T-helper 17 cell (primary cell): ENCODE data around the gene CCDC138. TPM values are rescaled to one million over a fixed set of nuclear protein-coding genes. Genes with fewer than 3 reads are reported as not detected.
A peak's percentile ranks its signal among the peaks of the same experiment; 100 is the strongest.
"Not testable (repeated sequence)": the region's sequence is repeated elsewhere in the genome, so short reads cannot be mapped to it uniquely, and the experiment has no call there.

Experiments
- ATAC-seq: fragments of 150-1000 bp; cut with Tn5 transposase; 2 replicates; pipeline ENCODE4 v1.10.0; 2021; ENCODE audit warnings: mild to moderate bottlenecking, moderate library complexity
- DNase-seq, 3 donors: peaks; one replicate each; pipeline versions ENCODE4 v3.0.0 to v3.0.0-alpha.2; 2020 to 2021
- H3K9me3 ChIP-seq: one replicate; pipeline ENCODE4 v1.7.0; 2013; ENCODE audit warnings: low read length, mild to moderate bottlenecking; ENCODE audit not compliant: control insufficient read depth, poor library complexity, severe bottlenecking
- H3K27ac Mint-ChIP-seq: one replicate; pipeline ENCODE4 v1.8.0; 2022; ENCODE audit warnings: mild to moderate bottlenecking, moderate library complexity, mixed read lengths
- H3K27me3 Mint-ChIP-seq: one replicate; pipeline ENCODE4 v1.8.0; 2022; ENCODE audit warnings: mixed read lengths
- H3K36me3 Mint-ChIP-seq: one replicate; pipeline ENCODE4 v1.8.0; 2022; ENCODE audit warnings: low read depth, mixed read lengths
- H3K4me1 Mint-ChIP-seq: one replicate; pipeline ENCODE4 v1.8.0; 2022; ENCODE audit warnings: mild to moderate bottlenecking, mixed read lengths
- H3K4me3 Mint-ChIP-seq: one replicate; pipeline ENCODE4 v1.8.0; 2022; ENCODE audit warnings: mild to moderate bottlenecking, moderate library complexity, mixed read lengths
- total RNA-seq, 4 donors: library from RNA in 2 of 4; stranded (reverse) in 2 of 4; gene quantifications; one replicate each; pipeline ENCODE4 v1.2.3 and lab custom pipeline; 2022 to 2026

Gene CCDC138, protein sequence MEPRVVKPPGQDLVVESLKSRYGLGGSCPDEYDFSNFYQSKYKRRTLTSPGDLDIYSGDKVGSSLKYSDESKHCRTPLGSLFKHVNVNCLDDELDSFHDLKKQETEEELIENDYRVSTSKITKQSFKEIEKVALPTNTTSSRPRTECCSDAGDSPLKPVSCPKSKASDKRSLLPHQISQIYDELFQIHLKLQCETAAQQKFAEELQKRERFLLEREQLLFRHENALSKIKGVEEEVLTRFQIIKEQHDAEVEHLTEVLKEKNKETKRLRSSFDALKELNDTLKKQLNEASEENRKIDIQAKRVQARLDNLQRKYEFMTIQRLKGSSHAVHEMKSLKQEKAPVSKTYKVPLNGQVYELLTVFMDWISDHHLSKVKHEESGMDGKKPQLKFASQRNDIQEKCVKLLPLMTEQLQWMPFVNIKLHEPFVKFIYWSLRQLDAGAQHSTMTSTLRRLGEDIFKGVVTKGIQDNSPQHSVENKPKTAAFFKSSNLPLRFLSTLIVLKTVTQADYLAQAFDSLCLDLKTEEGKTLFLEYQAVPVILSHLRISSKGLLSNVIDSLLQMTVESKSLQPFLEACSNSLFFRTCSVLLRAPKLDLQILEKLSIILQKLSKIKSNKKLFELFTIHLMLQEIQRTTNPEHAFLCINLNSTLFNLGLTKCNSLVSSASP
- total RNA-seq (1 to 10 TPM; 2.2 to 4.1 TPM), total RNA-seq (lab: John Stamatoyannopoulos, UW) (8.5 to 8.7 reads per million in 2 donors)

DNA sequence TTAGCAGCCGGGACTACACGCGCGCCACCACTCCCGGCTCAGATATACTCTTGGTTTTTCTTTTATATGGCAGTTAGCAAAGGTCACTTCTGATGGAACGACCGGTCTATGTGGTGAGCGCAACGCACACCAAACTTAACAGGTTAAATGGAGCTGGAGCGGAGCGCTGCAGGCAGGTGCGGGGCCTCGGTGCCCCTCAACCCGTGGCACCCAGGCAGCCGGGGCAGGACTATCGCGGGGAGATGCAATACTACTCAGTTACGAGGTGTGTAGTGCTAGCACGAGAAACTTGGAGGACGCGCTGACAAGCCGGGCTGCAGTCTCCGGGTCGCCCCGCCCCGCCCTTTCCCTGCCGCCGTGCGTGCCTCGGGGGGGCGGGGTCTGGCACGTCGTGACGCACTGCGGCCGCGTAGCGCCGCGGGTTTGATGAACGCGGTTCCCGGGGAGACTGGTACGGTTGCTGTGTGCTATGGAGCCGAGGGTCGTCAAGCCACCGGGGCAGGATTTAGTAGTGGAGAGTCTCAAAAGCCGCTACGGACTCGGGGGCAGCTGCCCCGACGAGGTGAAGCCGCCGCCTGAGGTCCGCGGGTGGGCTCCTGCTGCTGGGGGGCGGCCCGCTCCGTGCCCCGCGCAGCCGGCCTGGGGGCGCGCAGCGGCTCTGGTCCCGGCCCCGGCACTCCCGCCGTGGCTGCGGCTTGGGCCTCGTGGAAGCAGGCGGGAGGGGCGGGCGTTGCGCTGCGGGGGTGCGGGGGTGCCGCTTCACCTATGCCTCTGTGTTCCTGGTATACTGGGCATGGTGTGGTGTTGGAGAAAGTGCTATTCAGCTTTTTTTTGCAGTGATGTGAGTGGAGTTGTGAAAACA, at the start of gene CCDC138:
CCDC138 (plus strand) TSS at position 418 of the 862 bp plus-strand sequence; CDS start at position 470, 52 bp downstream.
- Mint-ChIP-seq H3K36me3 (peaks cover 7% of the 10 kb centered on the region), H3K4me1 (peaks cover 14% of the 10 kb centered on the region), H3K27ac (peak within 1 kb of the TSS; percentile 95), H3K27me3 (no peaks in the 10 kb centered on the region), H3K4me3 (peak within 1 kb of the TSS; percentile 98)
- no peaks in the 10 kb centered on the region for H3K9me3 ChIP-seq
- DNase-seq (peak; percentile 82 to 91 (median 86)), ATAC-seq (peak; percentile 96)

DNA sequence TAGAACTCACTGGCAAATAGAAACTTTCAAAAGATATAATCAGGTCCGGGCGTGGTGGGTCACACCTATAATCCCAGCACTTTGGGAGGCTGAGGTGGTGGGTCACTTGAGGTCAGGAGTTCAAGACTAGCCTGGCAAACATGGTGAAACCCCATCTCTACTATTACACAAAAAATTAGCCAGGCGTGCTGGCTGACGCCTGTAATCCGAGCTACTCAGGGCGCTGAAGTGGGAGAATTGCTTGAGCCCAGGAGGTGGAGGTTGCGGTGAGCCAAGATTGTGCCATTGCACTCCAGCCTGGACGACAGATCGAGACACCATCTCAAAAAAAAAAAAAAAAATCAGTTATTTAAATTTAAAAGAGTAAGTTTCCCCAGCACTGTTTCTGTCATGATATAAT, 28.6 kb upstream of the CCDC138 start:
- not testable (repeated sequence) for H3K27me3 Mint-ChIP-seq, H3K9me3 ChIP-seq, DNase-seq, H3K36me3 Mint-ChIP-seq, H3K4me1 Mint-ChIP-seq, ATAC-seq, H3K4me3 Mint-ChIP-seq
- peak overlapping the region; percentile 34 for H3K27ac Mint-ChIP-seq

DNA sequence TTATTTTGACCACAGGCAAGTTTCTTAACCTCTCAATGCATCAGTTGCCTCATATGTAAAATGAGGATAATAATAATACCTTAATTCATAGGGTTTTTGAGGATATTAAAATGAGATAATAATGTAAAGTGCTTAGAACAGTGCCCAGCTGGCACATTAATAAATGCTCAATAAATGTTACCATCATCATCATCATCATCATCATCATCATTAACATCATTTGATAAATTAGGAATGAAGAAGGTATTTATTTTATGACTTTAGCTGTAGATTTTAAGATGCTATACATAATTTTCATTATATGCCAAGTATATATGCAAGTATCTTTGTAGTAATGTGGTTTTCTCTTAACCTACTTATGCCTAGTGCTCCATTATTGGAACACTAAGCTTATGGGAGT, 24.0 kb upstream of the CCDC138 start:
- ATAC-seq, H3K9me3 ChIP-seq, H3K4me3 Mint-ChIP-seq, DNase-seq, H3K27ac Mint-ChIP-seq, H3K27me3 Mint-ChIP-seq: not testable (repeated sequence)
- Mint-ChIP-seq H3K36me3 (peaks cover 12% of the 10 kb centered on the region), H3K4me1 (peaks cover 11% of the 10 kb centered on the region)

DNA sequence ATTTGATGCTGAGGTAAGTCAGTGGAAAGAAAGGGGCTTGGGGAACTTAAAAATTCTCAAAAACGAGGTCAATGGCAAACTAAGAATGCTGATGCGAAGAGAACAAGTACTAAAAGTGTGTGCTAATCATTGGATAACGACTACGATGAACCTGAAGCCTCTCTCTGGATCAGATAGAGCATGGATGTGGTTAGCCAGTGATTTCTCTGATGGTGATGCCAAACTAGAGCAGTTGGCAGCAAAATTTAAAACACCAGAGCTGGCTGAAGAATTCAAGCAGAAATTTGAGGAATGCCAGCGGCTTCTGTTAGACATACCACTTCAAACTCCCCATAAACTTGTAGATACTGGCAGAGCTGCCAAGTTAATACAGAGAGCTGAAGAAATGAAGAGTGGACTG, 19.9 kb upstream of the CCDC138 start:
- Mint-ChIP-seq H3K4me1 (peaks cover 11% of the 10 kb centered on the region), H3K36me3 (peaks cover 11% of the 10 kb centered on the region), H3K4me3 (peak overlapping the region; percentile 39)
- ATAC-seq, H3K9me3 ChIP-seq, H3K27me3 Mint-ChIP-seq, DNase-seq, H3K27ac Mint-ChIP-seq: not testable (repeated sequence)

DNA sequence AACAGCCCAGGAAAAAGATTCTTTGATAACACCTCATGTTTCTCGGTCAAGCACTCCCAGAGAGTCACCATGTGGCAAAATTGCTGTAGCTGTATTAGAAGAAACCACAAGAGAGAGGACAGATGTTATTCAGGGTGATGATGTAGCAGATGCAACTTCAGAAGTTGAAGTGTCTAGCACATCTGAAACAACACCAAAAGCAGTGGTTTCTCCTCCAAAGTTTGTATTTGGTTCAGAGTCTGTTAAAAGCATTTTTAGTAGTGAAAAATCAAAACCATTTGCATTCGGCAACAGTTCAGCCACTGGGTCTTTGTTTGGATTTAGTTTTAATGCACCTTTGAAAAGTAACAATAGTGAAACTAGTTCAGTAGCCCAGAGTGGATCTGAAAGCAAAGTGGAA, 18.7 kb upstream of the CCDC138 start:
- peaks cover 15% of the 10 kb centered on the region for H3K36me3 Mint-ChIP-seq
- H3K27ac Mint-ChIP-seq: peak overlapping the region; percentile 49
- H3K27me3 Mint-ChIP-seq, ATAC-seq, DNase-seq, H3K9me3 ChIP-seq: not testable (repeated sequence)
- peaks cover 11% of the 10 kb centered on the region for H3K4me1 Mint-ChIP-seq
- peak overlapping the region; percentile 25 for H3K4me3 Mint-ChIP-seq

DNA sequence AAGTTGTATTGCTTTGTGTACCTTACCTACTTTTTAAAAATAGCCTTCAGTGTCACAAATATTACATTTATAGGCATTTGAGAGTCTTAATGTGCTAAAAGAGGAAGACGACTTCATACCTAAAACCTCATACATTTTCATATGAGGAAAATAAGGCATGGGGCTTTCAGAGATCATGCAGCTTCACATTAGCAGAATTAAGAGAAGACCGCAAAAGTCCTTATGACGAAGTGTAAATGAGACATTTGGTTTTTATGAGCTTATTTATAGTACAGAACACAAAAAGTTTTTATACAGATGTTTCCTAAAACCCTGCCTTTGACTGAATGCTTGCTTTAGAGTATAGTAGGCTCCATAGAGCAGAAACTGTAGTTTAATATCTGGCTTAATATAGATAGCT, 10.1 kb upstream of the CCDC138 start:
- Mint-ChIP-seq H3K27me3 (no peaks in the 10 kb centered on the region), H3K27ac (peak overlapping the region; percentile 60), H3K4me3 (peak overlapping the region; percentile 19), H3K36me3 (peaks cover 5% of the 10 kb centered on the region), H3K4me1 (peaks cover 4% of the 10 kb centered on the region)
- no peaks in the 10 kb centered on the region for H3K9me3 ChIP-seq
- ATAC-seq (peak; percentile 30), DNase-seq (no peak)

DNA sequence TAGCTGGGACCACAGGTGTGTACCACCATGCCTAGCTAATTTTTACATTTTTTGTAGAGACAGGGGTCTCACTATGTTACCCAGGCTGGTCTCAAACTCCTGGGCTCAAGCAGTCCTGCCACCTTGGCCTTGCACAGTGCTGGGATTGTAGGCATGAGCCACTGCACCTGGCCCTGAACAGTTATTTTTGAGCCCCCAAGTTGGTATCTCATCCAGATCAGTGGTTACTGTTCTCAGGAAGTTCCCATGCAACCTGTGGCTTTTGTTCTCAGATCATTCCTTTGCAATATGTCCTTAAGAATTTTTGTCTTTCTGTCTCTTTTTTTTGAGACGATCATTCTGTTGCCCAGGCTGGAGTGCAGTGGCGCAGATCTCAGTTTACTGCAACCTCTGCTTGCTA, 7.7 kb upstream of the CCDC138 start:
- DNase-seq (no peak), ATAC-seq (no peak)
- H3K27ac Mint-ChIP-seq: peak overlapping the region; percentile 47
- H3K4me1 Mint-ChIP-seq: peaks cover 4% of the 10 kb centered on the region
- no peaks in the 10 kb centered on the region for H3K9me3 ChIP-seq
- peaks cover 3% of the 10 kb centered on the region for H3K36me3 Mint-ChIP-seq
- H3K4me3 Mint-ChIP-seq: peak overlapping the region; percentile 12
- no peaks in the 10 kb centered on the region for H3K27me3 Mint-ChIP-seq

DNA sequence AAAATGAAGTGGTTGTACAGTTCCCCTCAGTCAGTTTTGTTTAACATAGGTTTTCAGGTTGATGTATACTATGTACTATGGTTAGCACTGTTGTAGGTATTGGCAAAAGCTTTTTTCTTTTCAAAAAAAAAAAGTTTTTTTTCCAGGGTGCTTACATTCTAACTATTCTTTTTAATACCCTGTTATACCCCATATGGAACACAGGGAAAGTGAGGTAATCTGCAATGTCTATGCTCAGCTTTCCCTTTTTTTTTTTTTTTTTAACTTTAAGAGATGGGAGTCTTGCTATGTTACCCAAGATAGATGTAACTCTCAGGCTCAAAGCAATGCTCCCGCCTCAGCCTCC, 590 bp upstream of the CCDC138 start:
- Mint-ChIP-seq H3K27ac (peak overlapping the region; percentile 95), H3K4me3 (peak overlapping the region; percentile 98), H3K36me3 (peaks cover 7% of the 10 kb centered on the region), H3K4me1 (peaks cover 14% of the 10 kb centered on the region), H3K27me3 (no peaks in the 10 kb centered on the region)
- ATAC-seq (no peak), DNase-seq (no peak)
- no peaks in the 10 kb centered on the region for H3K9me3 ChIP-seq

DNA sequence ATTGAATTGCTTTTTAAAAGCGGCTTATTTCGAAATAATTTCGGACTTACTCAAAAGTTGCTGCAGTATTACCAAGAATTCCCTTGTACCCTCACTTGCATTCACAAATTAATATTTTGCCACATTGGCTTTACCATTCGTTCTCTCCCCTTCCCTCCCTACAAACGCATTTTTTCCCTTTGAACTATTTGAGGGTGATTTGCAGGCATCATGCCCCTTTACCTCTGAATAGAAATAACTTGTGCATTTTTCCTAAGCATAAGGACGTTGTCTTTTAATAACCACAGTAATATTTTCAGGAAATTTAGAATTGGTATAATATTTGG, 608 bp downstream of the CCDC138 start:
- H3K4me1 Mint-ChIP-seq: peaks cover 14% of the 10 kb centered on the region
- H3K27ac Mint-ChIP-seq: peak overlapping the region; percentile 95
- peaks cover 5% of the 10 kb centered on the region for H3K36me3 Mint-ChIP-seq
- no peaks in the 10 kb centered on the region for H3K27me3 Mint-ChIP-seq
- H3K9me3 ChIP-seq: no peaks in the 10 kb centered on the region
- ATAC-seq (no peak), DNase-seq (no peak)
- peak overlapping the region; percentile 98 for H3K4me3 Mint-ChIP-seq

DNA sequence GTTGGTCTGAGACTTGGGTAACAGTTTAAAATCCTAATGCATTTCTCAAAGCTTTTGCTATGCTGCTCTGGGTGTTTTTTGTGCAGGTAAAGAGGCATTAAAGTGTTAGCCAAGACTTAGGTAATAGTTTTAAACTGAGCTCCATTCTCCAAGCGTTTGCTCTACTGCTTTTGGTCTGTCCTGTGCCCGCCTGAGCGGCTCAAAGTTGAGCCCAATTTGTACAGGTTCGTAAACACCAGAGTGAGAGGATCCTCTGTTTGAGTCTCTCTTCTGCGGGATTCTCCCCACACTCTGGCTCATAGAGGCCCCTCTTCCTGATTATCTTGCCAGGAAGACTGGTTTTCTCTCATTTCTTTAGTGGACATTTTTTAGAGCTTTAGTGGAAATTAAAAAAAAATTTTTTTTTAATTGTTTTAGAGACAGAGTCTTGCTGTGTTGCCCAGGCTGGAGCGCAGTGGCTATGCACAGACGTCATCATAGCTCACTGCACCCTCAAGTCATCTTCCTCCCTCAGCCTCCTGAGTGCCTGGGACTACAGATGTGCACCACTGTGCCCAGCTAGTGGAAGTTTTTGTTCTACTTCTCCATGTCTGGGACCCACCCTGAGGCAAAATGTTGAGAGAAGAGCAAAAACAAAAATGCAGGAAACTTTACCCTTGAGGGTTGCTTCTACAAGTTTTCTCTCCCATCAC, 16.6 kb downstream of the CCDC138 start:
- Mint-ChIP-seq H3K36me3 (peaks cover 12% of the 10 kb centered on the region), H3K27ac (no peak overlapping the region), H3K4me1 (peaks cover 10% of the 10 kb centered on the region), H3K4me3 (no peak overlapping the region), H3K27me3 (no peaks in the 10 kb centered on the region)
- ATAC-seq (no peak), DNase-seq (no peak)
- no peaks in the 10 kb centered on the region for H3K9me3 ChIP-seq

DNA sequence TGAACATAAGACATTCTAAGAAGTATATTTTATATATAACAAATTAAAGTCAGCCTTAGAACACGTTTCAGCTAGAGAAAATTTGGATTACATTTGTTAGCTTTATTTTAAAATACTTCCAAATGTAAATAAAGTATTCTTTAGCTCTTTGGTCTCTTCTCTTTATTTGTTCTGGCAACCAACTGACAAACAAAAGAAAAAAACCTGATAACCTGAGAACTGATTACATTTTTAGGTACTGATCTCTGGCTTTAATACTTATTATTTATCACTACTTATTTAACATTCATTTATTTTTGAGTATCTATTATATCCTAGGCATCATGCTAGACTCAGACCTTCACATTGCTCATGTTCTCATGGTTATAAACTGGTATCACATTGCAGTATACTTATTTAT, 18.5 kb downstream of the CCDC138 start:
- ATAC-seq (no peak), DNase-seq (no peak)
- H3K9me3 ChIP-seq: no peaks in the 10 kb centered on the region
- Mint-ChIP-seq H3K27ac (no peak overlapping the region), H3K27me3 (no peaks in the 10 kb centered on the region), H3K4me1 (peaks cover 5% of the 10 kb centered on the region), H3K36me3 (peaks cover 7% of the 10 kb centered on the region), H3K4me3 (no peak overlapping the region)

DNA sequence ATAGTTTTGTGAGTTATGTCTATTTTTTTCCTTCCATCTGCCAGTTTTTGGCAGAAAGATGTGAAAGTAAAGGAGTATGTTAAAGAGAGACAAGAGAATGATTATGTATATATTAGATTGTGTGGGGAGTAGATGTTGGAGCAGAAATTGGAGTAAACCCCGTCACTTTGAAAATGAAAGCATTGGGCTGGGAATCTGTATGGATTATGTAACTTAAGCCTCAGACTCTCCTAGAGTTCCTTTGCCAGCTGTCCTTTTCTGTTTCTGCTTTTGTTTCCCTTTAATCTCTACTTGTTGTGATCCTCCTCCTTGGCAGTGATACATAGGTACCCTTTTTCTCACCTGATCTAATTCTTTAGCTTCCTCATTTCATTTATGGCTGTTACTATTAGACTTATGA, 19.2 kb downstream of the CCDC138 start:
- H3K27me3 Mint-ChIP-seq: no peaks in the 10 kb centered on the region
- no peak for ATAC-seq
- H3K27ac Mint-ChIP-seq: no peak overlapping the region
- no peak for DNase-seq
- peaks cover 7% of the 10 kb centered on the region for H3K36me3 Mint-ChIP-seq
- no peak overlapping the region for H3K4me3 Mint-ChIP-seq
- H3K9me3 ChIP-seq: no peaks in the 10 kb centered on the region
- H3K4me1 Mint-ChIP-seq: peaks cover 5% of the 10 kb centered on the region
